ENCODE data around the gene EXOC2.
"Not testable (repeated sequence)": the region's sequence is repeated elsewhere in the genome, so short reads cannot be mapped to it uniquely, and the experiment has no call there.

The EXOC2 gene

GRCh38 chr6:635233-635632 is 57.7 kb downstream of the EXOC2 start:
- no peak for DNase-seq (ENCODE audit: low spot score)

- DNase-seq (ENCODE audit: low spot score), result no peak
These were observed 59.3 kb downstream of the EXOC2 start for GRCh38 chr6:633611-634010.

GRCh38 chr6:628766-629165 is 64.2 kb downstream of the EXOC2 start:
- DNase-seq (ENCODE audit: low spot score), result no peak

GRCh38 chr6:626236-626635 is 66.7 kb downstream of the EXOC2 start:
- no peak for DNase-seq (ENCODE audit: low spot score)

- no peak for DNase-seq (ENCODE audit: low spot score)
These were observed 68.0 kb downstream of the EXOC2 start for GRCh38 chr6:624979-625378.

- DNase-seq (ENCODE audit: low spot score), result no peak
These were observed 70.5 kb downstream of the EXOC2 start for GRCh38 chr6:622462-622861.

- DNase-seq (ENCODE audit: low spot score), result no peak
These were observed 71.0 kb downstream of the EXOC2 start for GRCh38 chr6:621931-622330.

GRCh38 chr6:620950-621349 is 72.0 kb downstream of the EXOC2 start:
- no peak for DNase-seq (ENCODE audit: low spot score)

- DNase-seq (ENCODE audit: low spot score), result no peak
These were observed 72.8 kb downstream of the EXOC2 start for GRCh38 chr6:620166-620565.

GRCh38 chr6:617456-618100 is 75.4 kb downstream of the EXOC2 start:
- DNase-seq (ENCODE audit: low spot score), result no peak

- DNase-seq (ENCODE audit: low spot score), result no peak
These were observed 79.0 kb downstream of the EXOC2 start for GRCh38 chr6:613981-614380.

- no peak for DNase-seq (ENCODE audit: low spot score)
These were observed 81.0 kb downstream of the EXOC2 start for GRCh38 chr6:611928-612327.

- DNase-seq (ENCODE audit: low spot score), result no peak
These were observed 82.1 kb downstream of the EXOC2 start for GRCh38 chr6:610882-611281.

- no peak for DNase-seq (ENCODE audit: low spot score)
These were observed 83.0 kb downstream of the EXOC2 start for GRCh38 chr6:609905-610304.

GRCh38 chr6:606829-607379 is 86.0 kb downstream of the EXOC2 start:
- no peak for DNase-seq (ENCODE audit: low spot score)

- DNase-seq (ENCODE audit: low spot score), result not testable (repeated sequence)
These were observed 87.0 kb downstream of the EXOC2 start for GRCh38 chr6:605895-606294.

GRCh38 chr6:604579-604978 is 88.4 kb downstream of the EXOC2 start:
- no peak for DNase-seq (ENCODE audit: low spot score)

GRCh38 chr6:603265-603664 is 89.7 kb downstream of the EXOC2 start:
- no peak for DNase-seq (ENCODE audit: low spot score)

GRCh38 chr6:599576-600448 is 93.1 kb downstream of the EXOC2 start:
- DNase-seq (ENCODE audit: low spot score), result no peak

GRCh38 chr6:593907-594212 is 99.1 kb downstream of the EXOC2 start:
- DNase-seq (ENCODE audit: low spot score), result no peak

- peak; percentile 75 for DNase-seq (ENCODE audit: low spot score)
These were observed 99.6 kb downstream of the EXOC2 start for GRCh38 chr6:593139-593906.

GRCh38 chr6:589090-589489 is 103.8 kb downstream of the EXOC2 start:
- no peak for DNase-seq (ENCODE audit: low spot score)

GRCh38 chr6:586553-586952 is 106.4 kb downstream of the EXOC2 start:
- no peak for DNase-seq (ENCODE audit: low spot score)
